Breast epithelium (tissue), 3 donors: ENCODE results near the gene WFDC6.

Source experiments
- CTCF ChIP-seq, 3 donors: fragments of 450-650 bp; IDR thresholded peaks; one replicate each; pipeline ENCODE4 v1.5.1; 2016 to 2017; ENCODE audit warnings: antibody characterized with exemption in 3 of 3, mild to moderate bottlenecking in 3 of 3, moderate library complexity in 3 of 3
- POLR2A ChIP-seq: fragments of 450-650 bp; IDR thresholded peaks from one replicate; pipeline ENCODE4 v1.6.1; 2016; ENCODE audit warnings: antibody characterized with exemption, mild to moderate bottlenecking, moderate library complexity
- POLR2AphosphoS5 ChIP-seq, 3 donors: sonication (generic); formaldehyde crosslinking; IDR thresholded peaks; one replicate each; pipeline ENCODE4 v1.6.1; 2017; ENCODE audit warnings: antibody characterized with exemption in 3 of 3

GRCh38 chr20:45583502-45583901 is 44.2 kb upstream of the WFDC6 start:
- TF ChIP-seq CTCF (IDR thresholded peaks at IDR 0.05), result no peak
- no peak for TF ChIP-seq POLR2AphosphoS5 (IDR thresholded peaks at IDR 0.05)
- no peak for TF ChIP-seq POLR2A
